DMS 273 (cell line): ENCODE results near the gene CTNND2.

Experiments used
- DNase-seq: peaks from one replicate; lab custom pipeline; 2025; ENCODE audit not compliant: unreplicated experiment; lab: John Stamatoyannopoulos, UW

Gene CTNND2

DNA sequence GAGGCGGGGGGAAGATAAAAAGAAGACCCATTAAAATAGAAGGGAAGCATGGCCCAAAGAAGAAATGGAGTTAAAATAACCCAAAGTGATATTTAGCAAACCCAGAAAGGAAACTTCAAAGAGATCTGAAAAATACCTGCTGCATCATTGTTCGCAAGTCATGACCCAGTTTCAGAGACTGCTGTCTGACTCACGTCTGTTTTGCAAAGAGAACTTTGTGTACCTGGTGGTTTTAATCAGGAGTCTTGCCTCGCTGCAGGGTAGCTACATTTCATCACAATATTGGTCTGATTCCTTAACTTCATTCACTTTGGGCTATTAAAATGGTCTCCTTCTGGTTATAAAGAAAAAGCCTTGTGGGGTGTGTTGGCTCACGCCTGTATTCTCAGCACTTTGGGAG is 682.1 kb downstream of the CTNND2 start:
- no peak for DNase-seq

- no peak for DNase-seq
These were observed 689.2 kb downstream of the CTNND2 start for GRCh38 chr5:11214864-11215644.

GRCh38 chr5:11212706-11213105 is 691.5 kb downstream of the CTNND2 start:
- no peak for DNase-seq

DNA sequence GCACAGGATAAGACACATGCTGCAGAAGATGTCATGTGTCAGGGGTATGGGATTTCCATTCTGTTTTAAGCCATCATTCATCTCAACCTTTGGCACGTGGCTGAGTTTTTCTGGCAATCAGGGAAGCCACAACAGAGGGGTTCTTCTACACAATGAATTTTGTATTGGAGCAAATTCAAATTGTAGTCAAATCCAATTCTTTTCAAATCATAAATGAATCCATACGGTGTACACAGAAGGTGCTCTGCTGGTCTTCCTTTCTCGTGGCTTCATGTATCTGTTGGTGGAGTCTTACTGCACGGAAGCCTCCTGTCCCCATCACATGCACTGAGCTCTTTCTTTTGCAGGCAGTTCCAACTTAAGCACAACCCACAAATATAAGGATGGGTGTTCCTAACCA is 706.5 kb downstream of the CTNND2 start:
- DNase-seq, result no peak

DNA sequence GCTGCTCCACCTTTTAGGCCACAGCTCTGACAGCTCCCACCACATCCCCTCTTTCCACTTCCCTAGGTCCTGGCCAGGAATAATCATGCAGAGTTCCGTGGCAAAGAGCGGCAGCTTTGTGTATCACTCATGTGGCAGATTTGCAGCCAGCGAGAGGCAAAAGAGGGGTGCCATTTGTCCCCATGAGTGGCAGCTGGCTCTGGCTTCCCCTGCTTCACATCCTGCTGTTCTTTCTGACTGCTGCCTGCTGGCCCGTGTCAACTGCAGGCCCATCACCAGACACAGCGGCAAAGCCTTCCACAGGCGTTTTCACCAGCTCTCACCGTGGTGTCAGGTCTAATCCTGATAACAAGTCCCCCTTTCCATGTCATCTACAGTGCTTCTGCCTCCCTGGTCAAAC is 712.6 kb downstream of the CTNND2 start:
- no peak for DNase-seq

DNA sequence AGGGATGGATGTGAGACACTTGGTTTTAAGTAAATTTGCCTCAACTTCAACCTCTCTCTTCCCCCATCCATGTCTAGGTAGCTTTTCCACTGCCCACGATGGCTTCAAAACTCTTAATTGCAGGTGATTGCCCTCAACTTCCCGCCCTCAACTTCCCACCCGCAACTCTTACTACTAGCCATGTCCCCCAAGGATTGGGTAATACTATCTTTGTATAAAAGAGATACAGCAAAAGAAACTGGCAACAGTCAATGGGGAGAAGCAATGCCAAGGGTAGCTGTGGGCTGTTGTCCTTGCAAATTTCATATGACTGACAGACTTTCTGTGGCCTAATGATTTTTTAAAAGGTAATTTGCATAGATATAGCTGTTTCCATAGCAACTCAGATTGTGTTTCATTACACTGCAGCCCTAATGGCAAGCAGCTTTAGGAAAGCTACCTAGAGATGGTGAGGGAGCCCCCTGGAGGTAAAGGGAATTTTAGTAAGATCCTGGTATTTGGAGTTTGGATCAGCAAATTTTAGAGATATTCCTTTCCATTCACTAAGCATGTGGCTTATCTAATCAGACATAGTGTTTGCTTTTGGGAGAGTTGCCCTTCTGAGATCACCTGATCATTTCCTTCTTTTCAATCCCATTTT is 721.7 kb downstream of the CTNND2 start:
- peak; percentile 80 for DNase-seq

DNA sequence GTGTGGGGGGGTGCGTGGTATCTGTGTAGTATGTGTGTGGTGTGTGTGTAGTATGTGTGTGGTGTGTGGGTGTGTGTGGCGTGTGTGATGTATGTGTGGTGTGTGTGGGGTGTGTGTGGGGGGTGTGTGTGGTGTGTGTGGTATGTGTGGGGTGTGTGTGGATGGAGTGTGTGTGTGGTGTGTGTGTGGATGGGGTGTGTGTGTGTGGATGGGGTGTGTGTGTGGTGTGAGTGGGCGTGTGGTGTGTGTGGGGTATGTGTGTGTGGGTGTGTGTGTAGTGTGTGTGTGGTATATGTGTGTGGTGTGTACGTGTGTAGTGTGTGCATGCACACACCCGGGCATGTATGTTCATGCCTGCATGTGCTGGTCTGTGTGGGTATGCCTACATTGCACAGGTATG is 722.3 kb downstream of the CTNND2 start:
- DNase-seq, result no peak

DNA sequence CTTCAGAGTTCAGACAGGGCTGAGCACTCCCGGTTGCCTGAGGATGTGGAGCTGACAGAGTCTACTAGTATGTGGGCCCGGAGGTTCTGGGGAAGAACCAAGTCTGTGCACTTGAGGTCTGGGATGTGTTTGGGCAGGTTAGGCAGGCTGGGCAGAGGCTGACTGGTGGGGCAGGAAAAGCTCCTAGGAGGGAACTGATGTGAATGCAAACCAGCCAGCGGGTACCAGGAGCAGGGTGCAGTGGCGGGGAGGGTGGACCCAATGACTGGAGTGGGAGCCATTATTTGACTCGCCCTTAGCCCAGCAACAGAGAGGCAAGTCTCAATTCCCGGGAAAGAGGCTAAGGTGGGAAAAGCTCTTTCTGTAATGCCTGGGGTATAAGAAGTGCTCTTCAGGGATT is 723.4 kb downstream of the CTNND2 start:
- no peak for DNase-seq

DNA sequence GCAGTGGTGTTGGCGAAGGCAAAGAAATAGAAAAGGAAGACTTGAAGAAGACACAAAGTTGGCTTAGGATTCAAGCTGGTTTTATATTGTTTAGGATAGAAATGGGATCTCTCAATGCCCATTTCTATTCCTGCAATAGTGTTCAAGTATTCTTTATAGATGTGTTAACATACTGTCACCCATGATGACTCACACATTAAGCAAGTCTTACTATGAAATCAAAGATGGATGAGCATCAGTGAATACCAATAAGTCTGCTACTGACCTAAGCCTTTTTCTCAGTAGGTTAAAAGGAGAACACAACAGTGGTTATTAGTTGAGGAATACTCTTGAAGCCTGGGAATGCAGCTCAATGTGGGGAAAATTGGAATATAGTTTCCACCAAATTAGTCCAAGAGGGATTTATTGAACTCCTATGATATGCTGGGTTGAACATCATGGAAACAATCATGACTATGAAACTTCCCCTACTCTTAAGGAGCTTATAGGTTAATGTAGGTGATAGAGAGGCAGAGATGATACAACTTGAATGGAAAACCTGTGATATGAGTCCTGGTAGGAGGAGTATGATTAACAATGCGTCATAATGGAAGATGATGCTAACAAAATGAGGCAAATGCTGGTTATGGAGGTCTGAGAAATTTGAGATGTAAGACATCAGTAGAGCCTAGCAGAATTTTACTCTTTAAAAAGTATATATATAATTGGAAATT is 726.1 kb downstream of the CTNND2 start:
- no peak for DNase-seq

DNA sequence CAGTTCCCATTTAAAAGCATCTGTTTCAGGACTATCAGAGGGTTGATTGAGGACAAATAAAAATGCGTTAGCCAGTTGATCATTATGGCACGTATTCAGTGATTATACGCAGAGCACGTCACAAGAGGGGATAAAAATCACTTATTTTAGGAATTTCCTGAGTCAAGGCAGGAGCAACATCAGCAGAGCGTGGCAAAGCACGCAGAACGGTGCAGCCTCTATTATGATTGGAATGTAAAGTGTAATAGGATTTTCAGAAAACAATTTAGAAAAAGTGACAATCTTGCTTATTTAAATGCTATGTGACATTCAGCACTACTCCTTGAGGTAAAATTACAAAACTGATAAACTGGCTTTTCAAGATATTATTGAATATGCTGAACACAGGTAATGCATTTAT is 729.7 kb downstream of the CTNND2 start:
- DNase-seq, result no peak

DNA sequence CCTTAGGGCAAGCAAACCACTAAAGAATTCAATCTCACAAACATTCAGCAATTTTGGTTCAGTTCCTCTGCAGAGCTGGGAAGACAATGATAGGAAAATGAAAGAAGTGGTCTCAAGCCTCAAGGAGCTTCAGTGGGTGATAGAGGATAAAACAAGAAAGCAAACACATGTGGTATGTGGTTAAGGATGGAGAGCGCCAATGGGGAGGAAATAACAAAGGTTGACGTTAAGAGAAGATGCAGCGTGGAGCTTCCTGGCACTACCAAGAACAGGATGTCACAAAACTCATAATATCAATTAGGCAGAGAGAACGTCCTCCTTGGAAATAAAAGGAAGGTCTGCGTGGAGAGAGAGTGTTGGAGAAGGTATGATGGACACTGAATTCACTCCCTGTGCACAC is 731.8 kb downstream of the CTNND2 start:
- no peak for DNase-seq

DNA sequence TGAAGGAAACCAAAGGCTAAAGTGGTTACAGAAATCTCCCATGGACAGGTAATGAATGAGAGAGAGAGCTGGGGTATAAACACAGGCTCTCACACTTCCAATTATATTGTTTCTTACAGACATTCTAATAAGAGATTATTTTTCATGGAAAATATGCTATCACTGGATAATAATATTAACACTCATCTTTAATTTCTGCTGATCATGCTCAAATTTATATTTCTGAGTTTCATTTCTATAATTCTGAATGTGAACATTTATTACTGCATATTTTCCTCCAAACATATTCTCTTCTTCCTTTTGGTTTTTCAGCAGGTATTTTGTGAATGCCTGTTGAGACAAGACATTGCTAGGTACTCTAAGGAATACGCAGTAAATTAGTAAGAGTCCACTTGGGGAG is 733.0 kb downstream of the CTNND2 start:
- DNase-seq, result no peak

GRCh38 chr5:11166923-11167322 is 737.3 kb downstream of the CTNND2 start:
- no peak for DNase-seq

- DNase-seq, result no peak
These were observed 739.5 kb downstream of the CTNND2 start for GRCh38 chr5:11164531-11165294.

DNA sequence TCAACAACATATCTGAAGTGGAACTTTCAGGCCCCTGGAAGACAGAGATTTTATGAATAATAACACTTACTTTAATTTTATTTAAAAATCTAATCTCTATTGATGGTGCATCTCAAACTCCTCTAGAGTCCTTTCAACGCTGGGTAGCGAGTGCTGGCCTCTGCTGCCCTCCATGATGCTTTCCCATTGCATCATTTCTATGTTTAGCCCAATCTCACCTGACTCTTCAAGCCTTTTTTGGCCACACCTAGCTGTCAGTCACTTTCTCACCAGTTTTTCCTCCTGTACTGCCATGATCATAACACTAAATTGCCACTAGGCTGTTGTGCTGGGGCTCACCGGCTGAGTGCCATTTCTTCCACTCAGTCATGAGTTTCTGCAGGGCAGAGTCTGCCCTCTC is 747.1 kb downstream of the CTNND2 start:
- no peak for DNase-seq

DNA sequence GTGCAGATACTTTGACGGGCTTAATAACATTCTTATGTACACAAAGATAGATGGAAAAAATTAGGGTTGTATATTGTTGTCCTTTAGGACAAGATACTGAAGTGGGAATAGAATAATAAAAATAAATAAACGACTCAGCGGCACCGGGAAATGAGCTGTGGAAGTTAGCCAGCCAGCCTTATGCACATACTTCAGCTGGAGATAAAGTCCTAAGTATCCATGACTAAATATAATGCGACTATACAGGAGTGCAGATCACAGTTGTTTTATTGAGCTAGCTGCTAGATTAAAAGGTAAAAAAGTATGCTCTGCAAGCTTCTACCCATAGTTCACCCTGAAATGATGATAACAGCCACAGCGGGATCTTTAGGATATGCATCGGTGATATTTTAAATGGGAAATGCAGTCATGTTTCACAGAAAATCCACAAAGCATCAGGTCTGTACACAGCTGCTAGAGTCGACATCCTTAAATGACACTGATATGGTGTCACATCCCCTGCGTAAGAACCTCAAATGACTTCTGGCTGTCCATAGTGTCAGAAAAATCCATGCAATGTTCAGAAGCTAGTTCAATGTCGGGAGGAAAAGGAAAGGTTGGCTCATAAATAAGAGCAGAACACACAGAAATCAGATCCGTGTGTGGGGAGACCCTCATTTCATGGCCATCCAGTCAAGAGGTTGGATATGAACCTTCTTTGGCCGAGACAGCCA is 750.4 kb downstream of the CTNND2 start:
- DNase-seq, result no peak

GRCh38 chr5:11152368-11152767 is 751.9 kb downstream of the CTNND2 start:
- no peak for DNase-seq

GRCh38 chr5:11150976-11151375 is 753.3 kb downstream of the CTNND2 start:
- DNase-seq, result no peak

- DNase-seq, result no peak
These were observed 755.3 kb downstream of the CTNND2 start for GRCh38 chr5:11148810-11149539.

GRCh38 chr5:11146171-11146570 is 758.1 kb downstream of the CTNND2 start:
- no peak for DNase-seq
